ENCODE measurements around the gene KDELR1.

DNA sequence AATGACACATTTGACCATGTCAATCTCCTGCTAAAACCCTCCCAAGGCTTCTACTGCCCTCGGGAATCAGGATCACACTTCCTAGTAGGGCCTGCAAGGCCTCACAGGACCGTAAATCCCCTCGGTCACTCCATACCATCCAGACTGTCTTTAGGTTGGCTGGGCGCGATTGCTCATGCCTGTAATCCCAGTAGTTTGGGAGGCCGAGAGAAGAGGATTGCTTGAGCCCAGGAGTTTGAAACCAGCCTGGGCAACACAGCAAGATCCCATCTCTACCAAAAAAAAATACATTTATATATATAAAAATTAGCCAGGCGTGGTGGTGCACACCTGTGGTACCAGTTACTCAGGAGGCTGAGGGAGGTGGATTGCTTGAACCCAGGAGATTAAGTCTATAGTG, 42.6 kb downstream of the KDELR1 start:
- no peak for TF ChIP-seq POLR2A (IDR thresholded peaks at IDR 0.05)
- TF ChIP-seq, protein P1, sequence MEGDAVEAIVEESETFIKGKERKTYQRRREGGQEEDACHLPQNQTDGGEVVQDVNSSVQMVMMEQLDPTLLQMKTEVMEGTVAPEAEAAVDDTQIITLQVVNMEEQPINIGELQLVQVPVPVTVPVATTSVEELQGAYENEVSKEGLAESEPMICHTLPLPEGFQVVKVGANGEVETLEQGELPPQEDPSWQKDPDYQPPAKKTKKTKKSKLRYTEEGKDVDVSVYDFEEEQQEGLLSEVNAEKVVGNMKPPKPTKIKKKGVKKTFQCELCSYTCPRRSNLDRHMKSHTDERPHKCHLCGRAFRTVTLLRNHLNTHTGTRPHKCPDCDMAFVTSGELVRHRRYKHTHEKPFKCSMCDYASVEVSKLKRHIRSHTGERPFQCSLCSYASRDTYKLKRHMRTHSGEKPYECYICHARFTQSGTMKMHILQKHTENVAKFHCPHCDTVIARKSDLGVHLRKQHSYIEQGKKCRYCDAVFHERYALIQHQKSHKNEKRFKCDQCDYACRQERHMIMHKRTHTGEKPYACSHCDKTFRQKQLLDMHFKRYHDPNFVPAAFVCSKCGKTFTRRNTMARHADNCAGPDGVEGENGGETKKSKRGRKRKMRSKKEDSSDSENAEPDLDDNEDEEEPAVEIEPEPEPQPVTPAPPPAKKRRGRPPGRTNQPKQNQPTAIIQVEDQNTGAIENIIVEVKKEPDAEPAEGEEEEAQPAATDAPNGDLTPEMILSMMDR (IDR thresholded peaks at IDR 0.05): no peak

Data from right lobe of liver (tissue), 4 donors.